ENCODE results near the gene GLIS2.

Gene GLIS2

GRCh38 chr16:4315186-4316107, at the start of gene GLIS2:
TSS of gene GLIS2 (plus strand) at chr16:4316067. CDS start at chr16:4332281, 16,214 bp downstream.
- Mint-ChIP-seq H3K9me3 (no peaks in the 10 kb centered on the region), H3K4me3 (peak within 1 kb of the TSS; percentile 93 to 99 (median 99)), H3K4me1 (peaks cover 34% of the 10 kb centered on the region), H3K27me3 (ENCODE audit: low read depth) (peaks cover 8% of the 10 kb centered on the region), H3K27ac (peak within 1 kb of the TSS; percentile 87 to 97 (median 97)), H3K36me3 (ENCODE audit: low read depth) (no peaks in the 10 kb centered on the region)
- TF ChIP-seq CTCF (IDR thresholded peaks at IDR 0.05; ENCODE audit: unreplicated experiment in 3 of 3), result no peak

GRCh38 chr16:4266372-4266771, 49.5 kb upstream of the GLIS2 start:
- peak overlapping the region in 1 of 3 experiments; percentile 54 for H3K4me3 Mint-ChIP-seq
- H3K36me3 Mint-ChIP-seq (ENCODE audit: low read depth), result peaks cover 12% of the 10 kb centered on the region
- H3K4me1 Mint-ChIP-seq, result peaks cover 22% of the 10 kb centered on the region
- H3K27ac Mint-ChIP-seq, result peak overlapping the region; percentile 78 to 92 (median 88)
- H3K9me3 Mint-ChIP-seq, result no peaks in the 10 kb centered on the region
- H3K27me3 Mint-ChIP-seq (ENCODE audit: low read depth), result no peaks in the 10 kb centered on the region
- TF ChIP-seq CTCF (IDR thresholded peaks at IDR 0.05; ENCODE audit: unreplicated experiment in 3 of 3), result no peak

DNA sequence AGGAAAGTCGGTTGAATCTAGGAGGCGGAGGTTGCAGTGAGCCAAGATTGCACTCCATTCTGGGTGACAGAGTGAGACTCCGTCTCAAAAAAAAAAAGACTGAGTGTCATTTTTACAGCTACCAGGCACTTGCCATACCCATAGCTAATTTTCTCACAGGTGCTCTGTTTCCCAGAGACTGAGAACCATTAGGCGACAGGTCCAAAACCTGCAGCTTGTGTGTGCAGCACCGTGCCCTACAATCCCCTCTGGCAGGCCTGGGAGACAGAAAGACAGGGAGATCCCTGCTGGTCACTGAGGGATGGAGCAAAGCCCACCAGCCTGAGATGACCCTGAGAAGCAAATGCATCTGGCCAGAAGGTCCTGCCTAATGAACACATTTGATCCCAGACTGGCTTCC, 45.8 kb upstream of the GLIS2 start:
- H3K4me1 Mint-ChIP-seq, result peaks cover 15% of the 10 kb centered on the region
- no peak for TF ChIP-seq CTCF (IDR thresholded peaks at IDR 0.05; ENCODE audit: unreplicated experiment in 3 of 3)
- peaks cover 6% of the 10 kb centered on the region for H3K36me3 Mint-ChIP-seq (ENCODE audit: low read depth)
- peak overlapping the region in 2 of 3 experiments; percentile 32 to 39 for H3K27ac Mint-ChIP-seq
- H3K9me3 Mint-ChIP-seq, result no peaks in the 10 kb centered on the region
- H3K4me3 Mint-ChIP-seq, result peak overlapping the region; percentile 90 to 98 (median 94)
- H3K27me3 Mint-ChIP-seq (ENCODE audit: low read depth), result no peaks in the 10 kb centered on the region

- Mint-ChIP-seq H3K36me3 (ENCODE audit: low read depth) (peaks cover 6% of the 10 kb centered on the region), H3K27me3 (ENCODE audit: low read depth) (no peaks in the 10 kb centered on the region), H3K4me3 (peak overlapping the region; percentile 90 to 98 (median 94)), H3K9me3 (no peaks in the 10 kb centered on the region), H3K27ac (peak overlapping the region; percentile 82 to 99 (median 83)), H3K4me1 (peaks cover 19% of the 10 kb centered on the region)
- TF ChIP-seq CTCF (IDR thresholded peaks at IDR 0.05; ENCODE audit: unreplicated experiment in 3 of 3), result no peak
Observed at GRCh38 chr16:4270595-4270994, 45.3 kb upstream of the GLIS2 start.

GRCh38 chr16:4271176-4272113, 44.4 kb upstream of the GLIS2 start:
- H3K9me3 Mint-ChIP-seq, result no peaks in the 10 kb centered on the region
- H3K4me1 Mint-ChIP-seq, result peaks cover 14% of the 10 kb centered on the region
- H3K27ac Mint-ChIP-seq, result peak overlapping the region; percentile 83 to 99 (median 89)
- H3K27me3 Mint-ChIP-seq (ENCODE audit: low read depth), result no peaks in the 10 kb centered on the region
- no peak for TF ChIP-seq CTCF (IDR thresholded peaks at IDR 0.05; ENCODE audit: unreplicated experiment in 3 of 3)
- H3K4me3 Mint-ChIP-seq, result peak overlapping the region; percentile 90 to 98 (median 94)
- peaks cover 6% of the 10 kb centered on the region for H3K36me3 Mint-ChIP-seq (ENCODE audit: low read depth)
